ENCODE results near the gene PRELID3B. TPM values are rescaled to one million over a fixed set of nuclear protein-coding genes. Genes with fewer than 3 reads are reported as not detected.

Gene PRELID3B
- total RNA-seq (10 to 100 TPM; 33.7 to 57.5 (median 34.2) TPM), polyA plus RNA-seq (10 to 100 TPM; 23.2 to 61.2 (median 42.9) TPM)
- long read RNA-seq, donor 1, transcript PRELID3B-201 (6 exons, 2,626 nt) = major isoform, 26 of 31 reads
- long read RNA-seq, donor 1, partial matches to known transcripts = 0 of 31 reads
- long read RNA-seq, donor 1, other reads (novel, unspliced or antisense) = 5 of 31 reads
- long read RNA-seq, donor 2, transcript PRELID3B-201 (6 exons, 2,626 nt) = major isoform, 75 of 82 reads
- long read RNA-seq, donor 2, partial matches to known transcripts = 0 of 82 reads
- long read RNA-seq, donor 2, other reads (novel, unspliced or antisense) = 3 of 82 reads

- DNase-seq (no peak), ATAC-seq (peak; percentile 38 to 52 (median 50))
- 1 to 3% (median 2%) methylated on average over 29 to 50 of the region's 50 CpGs for WGBS, 3 donors
- Histone ChIP-seq H3K36me3 (ENCODE audit: insufficient read depth in 1 of 2, low read depth in 1 of 2) (peaks cover 4 to 12% of the 10 kb centered on the region in 2 donors), H3K9me3 (no peaks in the 10 kb centered on the region), H3K27me3 (ENCODE audit: insufficient read depth in 3 of 3, low read length in 2 of 3) (no peaks in the 10 kb centered on the region), H3K27ac (peak within 1 kb of the TSS; percentile 79), H3K4me3 (peak within 1 kb of the TSS; percentile 80), H3K4me1 (peaks cover 25% of the 10 kb centered on the region)
- no peak for TF ChIP-seq CTCF (IDR thresholded peaks at IDR 0.05)
- intact Hi-C loops (cut with DNase I) = loop anchor here in 1 of 2 donors (5.0 kb wide), 1 partner anchor 150 kb away; no protein-coding TSS in a partner anchor
Measured at GRCh38 chr20:59042151-59042795, at the start of gene PRELID3B. Gene PRELID3B, minus strand, starts transcription at chr20:59042786. Its CDS starts 56 bp downstream, at chr20:59042730.

- H3K9me3 ChIP-seq = no peaks in the 10 kb centered on the region
- H3K4me1 ChIP-seq = no peaks in the 10 kb centered on the region
- intact Hi-C loops (cut with DNase I) = loop anchor here (1.0 to 10.0 kb wide), 5 partner anchors 119 to 317 kb away; no protein-coding TSS in a partner anchor
- TF ChIP-seq CTCF (IDR thresholded peaks at IDR 0.05) = peak; percentile 92
- no peak overlapping the region for H3K27ac ChIP-seq
- WGBS, 3 donors = 15 to 19% (median 19%) methylated on average over 5 of the region's 5 CpGs
- peaks cover 0 to 5% (median 0%) of the 10 kb centered on the region in 3 donors for H3K27me3 ChIP-seq (ENCODE audit: insufficient read depth in 3 of 3, low read length in 2 of 3)
- peak; percentile 70 to 87 (median 75) for ATAC-seq
- no peaks in the 10 kb centered on the region for H3K36me3 ChIP-seq (ENCODE audit: insufficient read depth in 1 of 2, low read depth in 1 of 2)
- DNase-seq = peak; percentile 81 to 89
- no peak overlapping the region for H3K4me3 ChIP-seq
Measured at GRCh38 chr20:59087829-59088433, 45.3 kb upstream of the PRELID3B start.

GRCh38 chr20:59086923-59087322, 44.3 kb upstream of the PRELID3B start:
- Histone ChIP-seq H3K36me3 (ENCODE audit: insufficient read depth in 1 of 2, low read depth in 1 of 2) (no peaks in the 10 kb centered on the region), H3K4me1 (no peaks in the 10 kb centered on the region), H3K27ac (no peak overlapping the region), H3K4me3 (no peak overlapping the region), H3K9me3 (no peaks in the 10 kb centered on the region), H3K27me3 (ENCODE audit: insufficient read depth in 3 of 3, low read length in 2 of 3) (peaks cover 0 to 5% (median 0%) of the 10 kb centered on the region in 3 donors)
- 85 to 89% (median 87%) methylated on average over 5 of the region's 5 CpGs for WGBS, 3 donors
- no peak for TF ChIP-seq CTCF (IDR thresholded peaks at IDR 0.05)
- intact Hi-C loops (cut with DNase I) = loop anchor here (5.0 to 10.0 kb wide), 4 partner anchors 120 to 318 kb away; no protein-coding TSS in a partner anchor
- DNase-seq (no peak), ATAC-seq (no peak)

DNA sequence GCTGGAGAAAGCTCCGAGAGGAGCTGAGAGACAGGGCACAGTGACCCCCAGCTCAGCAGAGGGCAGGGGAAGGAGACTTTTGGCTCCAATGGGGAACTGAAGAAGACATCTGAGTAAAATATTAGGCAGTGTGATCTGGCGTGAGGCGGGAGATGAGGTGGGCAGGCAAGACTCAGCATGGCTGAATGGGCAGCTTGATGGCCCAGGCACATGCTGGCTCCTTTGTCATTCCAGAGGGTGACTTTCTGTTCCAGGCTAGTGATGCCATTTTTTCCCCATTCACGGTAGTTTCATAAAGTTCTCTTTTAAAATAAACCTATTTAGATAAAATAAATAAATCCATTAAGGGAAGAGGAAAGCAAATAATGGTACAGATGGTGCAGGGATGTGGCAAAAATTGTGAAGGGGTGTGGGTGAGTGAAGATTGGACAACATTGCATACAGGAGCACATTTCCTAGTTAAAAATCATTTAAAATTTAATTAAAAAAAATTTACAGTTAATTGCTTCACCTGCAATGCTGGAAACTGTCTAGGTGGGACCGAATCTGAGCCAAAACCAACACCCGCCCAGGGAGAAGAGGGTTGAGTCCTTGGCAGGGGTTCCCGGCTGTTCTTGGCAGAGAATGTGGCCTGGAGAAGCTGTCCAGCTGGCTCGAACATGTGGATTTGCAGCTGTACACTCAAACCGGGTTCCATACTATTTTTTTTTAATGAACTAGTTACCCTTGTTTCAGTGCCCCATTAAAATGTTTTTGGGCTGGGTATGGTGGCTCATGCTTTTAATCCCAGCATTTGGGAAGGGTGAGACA, 41.7 kb upstream of the PRELID3B start:
- H3K36me3 ChIP-seq (ENCODE audit: insufficient read depth in 1 of 2, low read depth in 1 of 2) = no peaks in the 10 kb centered on the region
- peak in 1 of 2 donors; percentile 54 for DNase-seq
- intact Hi-C loops (cut with DNase I) = loop anchor here (2.0 to 10.0 kb wide), 3 partner anchors 209 to 321 kb away; no protein-coding TSS in a partner anchor
- no peaks in the 10 kb centered on the region for H3K4me1 ChIP-seq
- H3K4me3 ChIP-seq = no peak overlapping the region
- no peaks in the 10 kb centered on the region for H3K9me3 ChIP-seq
- ATAC-seq = no peak
- WGBS, 3 donors = 29 to 38% (median 30%) methylated on average over 9 of the region's 9 CpGs
- H3K27me3 ChIP-seq (ENCODE audit: insufficient read depth in 3 of 3, low read length in 2 of 3) = peaks cover 0 to 8% (median 0%) of the 10 kb centered on the region in 3 donors
- no peak overlapping the region for H3K27ac ChIP-seq
- TF ChIP-seq CTCF (IDR thresholded peaks at IDR 0.05) = no peak
